Neural crest cell (in vitro differentiated cells): ENCODE results near the gene AMDHD1. TPM values are rescaled to one million over a fixed set of nuclear protein-coding genes. Genes with fewer than 3 reads are reported as not detected.
"Not testable (repeated sequence)": the region's sequence is repeated elsewhere in the genome, so short reads cannot be mapped to it uniquely, and the experiment has no call there.

ENCODE experiments used
- DNase-seq: peaks from one replicate; pipeline ENCODE4 v3.0.0; 2021; ENCODE audit warnings: low read depth, mixed read lengths, low spot score
- H3K27ac Mint-ChIP-seq: one replicate; pipeline ENCODE4 v1.8.0; 2021; ENCODE audit warnings: mild to moderate bottlenecking, mixed read lengths; ENCODE audit not compliant: unreplicated experiment
- H3K27me3 Mint-ChIP-seq: 2 replicates; pipeline ENCODE4 v1.8.0; 2021; ENCODE audit warnings: low read depth, mild to moderate bottlenecking, mixed read lengths
- H3K36me3 Mint-ChIP-seq: 2 replicates; pipeline ENCODE4 v1.8.0; 2021; ENCODE audit warnings: low read depth, mild to moderate bottlenecking, mixed read lengths
- H3K4me1 Mint-ChIP-seq: 2 replicates; pipeline ENCODE4 v1.8.0; 2021; ENCODE audit warnings: mixed read lengths
- H3K4me3 Mint-ChIP-seq: one replicate; pipeline ENCODE4 v1.8.0; 2021; ENCODE audit warnings: mild to moderate bottlenecking, mixed read lengths
- H3K9me3 Mint-ChIP-seq: 2 replicates; pipeline ENCODE4 v1.8.0; 2021; ENCODE audit warnings: mixed read lengths
- CTCF ChIP-seq: fragments of 200-600 bp; sonication (generic); conservative IDR thresholded peaks from 2 replicates; pipeline ENCODE4 v1.5.0; 2021; ENCODE audit warnings: antibody characterized with exemption, mild to moderate bottlenecking
- total RNA-seq: library from RNA; stranded (reverse); gene quantifications from 2 replicates; pipeline ENCODE4 v1.2.1, GENCODE V29; 2021

The AMDHD1 gene
- total RNA-seq, 1 donor from 2014 or later = 0.30 TPM

- Mint-ChIP-seq H3K4me1 (no peaks in the 10 kb centered on the region), H3K27me3 (peaks cover 2% of the 10 kb centered on the region), H3K27ac (no peak overlapping the region), H3K9me3 (no peaks in the 10 kb centered on the region), H3K36me3 (no peaks in the 10 kb centered on the region), H3K4me3 (no peak overlapping the region)
- DNase-seq = no peak
- TF ChIP-seq CTCF = peak; percentile 30
Observed at GRCh38 chr12:95963096-95963495, 20.0 kb downstream of the AMDHD1 start.

DNA sequence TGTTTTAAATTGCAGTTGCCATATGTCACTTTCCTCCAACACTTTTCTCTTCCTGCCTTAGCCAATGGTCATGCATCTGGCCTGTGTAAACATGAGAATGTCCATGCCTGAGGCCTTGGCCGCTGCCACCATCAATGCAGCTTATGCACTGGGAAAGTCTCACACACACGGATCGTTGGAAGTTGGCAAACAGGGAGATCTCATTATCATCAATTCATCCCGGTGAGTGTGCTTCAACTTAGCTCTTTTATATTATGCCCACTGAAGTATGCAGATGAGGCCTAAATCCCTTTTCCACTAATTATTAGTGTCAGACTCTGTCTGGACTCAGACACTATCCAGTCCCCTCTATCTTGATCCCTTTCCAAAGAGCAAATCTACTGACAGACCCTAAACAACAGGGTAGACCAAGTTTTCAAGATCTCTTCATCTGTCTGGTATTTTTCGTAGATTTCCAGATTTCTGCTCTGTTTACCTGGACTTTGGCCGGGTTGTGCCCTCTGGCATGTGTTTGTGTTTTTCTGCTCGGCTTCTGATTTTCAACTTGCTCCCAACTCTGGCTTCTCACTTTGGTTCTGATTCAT lies 23.2 kb downstream of the AMDHD1 start:
- Mint-ChIP-seq H3K27ac (no peak overlapping the region), H3K9me3 (peaks cover 3% of the 10 kb centered on the region)

GRCh38 chr12:95967301-95967700 lies 24.2 kb downstream of the AMDHD1 start:
- no peak overlapping the region for H3K4me3 Mint-ChIP-seq
- H3K36me3 Mint-ChIP-seq = no peaks in the 10 kb centered on the region
- no peak for DNase-seq
- H3K9me3 Mint-ChIP-seq = peaks cover 3% of the 10 kb centered on the region
- no peak overlapping the region for H3K27ac Mint-ChIP-seq
- no peaks in the 10 kb centered on the region for H3K27me3 Mint-ChIP-seq
- TF ChIP-seq CTCF = no peak
- H3K4me1 Mint-ChIP-seq = no peaks in the 10 kb centered on the region

More for the DNA sequence above, 23.2 kb downstream of the AMDHD1 start:
- H3K36me3 Mint-ChIP-seq = no peaks in the 10 kb centered on the region
- no peak for DNase-seq
- no peaks in the 10 kb centered on the region for H3K27me3 Mint-ChIP-seq
- no peak for TF ChIP-seq CTCF
- no peaks in the 10 kb centered on the region for H3K4me1 Mint-ChIP-seq
- no peak overlapping the region for H3K4me3 Mint-ChIP-seq

- H3K4me1 Mint-ChIP-seq, H3K4me3 Mint-ChIP-seq, H3K36me3 Mint-ChIP-seq, H3K9me3 Mint-ChIP-seq, DNase-seq, H3K27ac Mint-ChIP-seq, H3K27me3 Mint-ChIP-seq: not testable (repeated sequence)
Observed at GRCh38 chr12:95969116-95969515, 26.0 kb downstream of the AMDHD1 start.

GRCh38 chr12:95970905-95971304 lies 27.8 kb downstream of the AMDHD1 start:
- H3K27me3 Mint-ChIP-seq = no peaks in the 10 kb centered on the region
- peaks cover 3% of the 10 kb centered on the region for H3K9me3 Mint-ChIP-seq
- TF ChIP-seq CTCF = no peak
- H3K27ac Mint-ChIP-seq = no peak overlapping the region
- no peak overlapping the region for H3K4me3 Mint-ChIP-seq
- no peaks in the 10 kb centered on the region for H3K36me3 Mint-ChIP-seq
- DNase-seq = no peak
- no peaks in the 10 kb centered on the region for H3K4me1 Mint-ChIP-seq

GRCh38 chr12:95972832-95973456 lies 29.8 kb downstream of the AMDHD1 start:
- Mint-ChIP-seq H3K27me3 (no peaks in the 10 kb centered on the region), H3K36me3 (no peaks in the 10 kb centered on the region), H3K27ac (no peak overlapping the region), H3K9me3 (peaks cover 3% of the 10 kb centered on the region), H3K4me3 (no peak overlapping the region), H3K4me1 (no peaks in the 10 kb centered on the region)
- no peak for TF ChIP-seq CTCF
- DNase-seq = no peak
